HG03139 (cell line): ENCODE measurements around the gene ARHGAP31.
"Not testable (repeated sequence)": the region's sequence is repeated elsewhere in the genome, so short reads cannot be mapped to it uniquely, and the experiment has no call there.

Experiments used
- ATAC-seq: cut with Tn5 transposase; IDR thresholded peaks from one replicate; pipeline ENCODE4 v1.9.1; 2021; ENCODE audit not compliant: unreplicated experiment

Gene ARHGAP31

GRCh38 chr3:119347036-119347435 is 52.9 kb downstream of the ARHGAP31 start:
- no peak for ATAC-seq

GRCh38 chr3:119349354-119350041 is 55.3 kb downstream of the ARHGAP31 start:
- no peak for ATAC-seq

- no peak for ATAC-seq
Measured at GRCh38 chr3:119350114-119350513, 55.9 kb downstream of the ARHGAP31 start.

GRCh38 chr3:119351581-119351980 is 57.4 kb downstream of the ARHGAP31 start:
- no peak for ATAC-seq

- ATAC-seq, result peak; percentile 95
Measured at GRCh38 chr3:119352034-119352609, 57.9 kb downstream of the ARHGAP31 start.

GRCh38 chr3:119352863-119353527 is 58.8 kb downstream of the ARHGAP31 start:
- no peak for ATAC-seq

- not testable (repeated sequence) for ATAC-seq
Measured at GRCh38 chr3:119355608-119356007, 61.4 kb downstream of the ARHGAP31 start.

GRCh38 chr3:119356646-119357045 is 62.5 kb downstream of the ARHGAP31 start:
- ATAC-seq, result no peak

GRCh38 chr3:119357190-119357589 is 63.0 kb downstream of the ARHGAP31 start:
- ATAC-seq, result no peak

GRCh38 chr3:119359476-119360326 is 65.5 kb downstream of the ARHGAP31 start:
- no peak for ATAC-seq

GRCh38 chr3:119360736-119361462 is 66.7 kb downstream of the ARHGAP31 start:
- no peak for ATAC-seq

GRCh38 chr3:119362010-119362409 is 67.8 kb downstream of the ARHGAP31 start:
- ATAC-seq, result no peak

GRCh38 chr3:119362940-119363725 is 69.0 kb downstream of the ARHGAP31 start:
- no peak for ATAC-seq

GRCh38 chr3:119364401-119364800 is 70.2 kb downstream of the ARHGAP31 start:
- no peak for ATAC-seq

- no peak for ATAC-seq
Measured at GRCh38 chr3:119365418-119365817, 71.2 kb downstream of the ARHGAP31 start.

GRCh38 chr3:119367000-119367399 is 72.8 kb downstream of the ARHGAP31 start:
- no peak for ATAC-seq

GRCh38 chr3:119368298-119368697 is 74.1 kb downstream of the ARHGAP31 start:
- ATAC-seq, result no peak

- ATAC-seq, result not testable (repeated sequence)
Measured at GRCh38 chr3:119371786-119372185, 77.6 kb downstream of the ARHGAP31 start.

GRCh38 chr3:119375106-119375505 is 80.9 kb downstream of the ARHGAP31 start:
- ATAC-seq, result no peak

GRCh38 chr3:119375510-119375909 is 81.3 kb downstream of the ARHGAP31 start:
- no peak for ATAC-seq
